SU-DHL-6 (cell line): ENCODE results near the gene MAPK6.

Experiments used
- EZH2phosphoT487 ChIP-seq: fragments of 200-600 bp; sonication (generic), shearing (Covaris generic); conservative IDR thresholded peaks from 2 replicates; pipeline ENCODE4 v1.6.1; 2018; ENCODE audit warnings: mild to moderate bottlenecking, antibody characterized with exemption, low read length, moderate library complexity, mixed read lengths
- TF ChIP-seq, protein P1 (sequence below): fragments of 200-600 bp; sonication (generic); IDR thresholded peaks from one replicate; pipeline ENCODE4 v1.5.1; 2017; ENCODE audit warnings: antibody characterized with exemption, mild to moderate bottlenecking, low read length, moderate library complexity; ENCODE audit not compliant: insufficient read depth, poor library complexity, severe bottlenecking

DNA sequence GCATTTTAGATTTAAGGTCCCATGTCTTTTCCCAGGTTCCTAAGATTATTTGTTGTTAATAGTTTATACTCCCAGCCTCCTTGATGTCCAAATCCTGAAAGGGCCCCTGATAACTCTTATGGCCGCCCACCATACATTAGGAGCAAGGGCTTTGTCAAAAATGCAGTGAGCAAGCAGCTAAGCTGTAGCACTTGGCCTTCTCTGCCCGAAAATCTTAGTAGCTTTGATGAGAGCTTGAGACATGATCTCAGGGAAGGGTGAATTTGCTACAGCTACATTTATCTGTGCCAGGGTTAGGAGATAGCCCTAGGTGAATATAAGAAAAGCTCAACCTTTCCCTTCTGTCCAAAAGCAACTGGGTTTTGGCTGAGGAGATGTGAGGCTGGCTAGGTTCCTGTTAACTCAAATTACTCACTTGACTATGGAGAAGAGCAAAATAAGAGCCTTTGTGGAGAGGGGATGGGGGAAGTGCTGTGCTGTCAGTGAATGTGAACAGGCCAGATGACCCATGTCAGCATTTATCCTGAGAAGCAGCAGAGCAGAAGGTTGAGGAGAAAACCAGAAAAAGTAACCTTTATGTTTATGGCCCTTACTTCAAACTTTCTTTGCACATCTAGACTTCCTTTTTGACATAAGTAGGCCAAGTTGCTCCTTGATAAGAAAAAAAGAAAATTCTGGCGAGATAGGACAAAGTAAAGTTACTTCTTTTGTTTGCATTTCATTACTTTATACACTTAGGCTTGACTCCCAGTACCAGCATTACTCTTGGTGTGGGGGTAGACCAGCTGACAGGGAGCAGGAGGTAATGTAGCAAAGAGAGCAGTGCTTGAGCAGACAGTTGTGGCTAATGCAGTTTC lies 21.1 kb downstream of the MAPK6 start:
- TF ChIP-seq, protein P1, sequence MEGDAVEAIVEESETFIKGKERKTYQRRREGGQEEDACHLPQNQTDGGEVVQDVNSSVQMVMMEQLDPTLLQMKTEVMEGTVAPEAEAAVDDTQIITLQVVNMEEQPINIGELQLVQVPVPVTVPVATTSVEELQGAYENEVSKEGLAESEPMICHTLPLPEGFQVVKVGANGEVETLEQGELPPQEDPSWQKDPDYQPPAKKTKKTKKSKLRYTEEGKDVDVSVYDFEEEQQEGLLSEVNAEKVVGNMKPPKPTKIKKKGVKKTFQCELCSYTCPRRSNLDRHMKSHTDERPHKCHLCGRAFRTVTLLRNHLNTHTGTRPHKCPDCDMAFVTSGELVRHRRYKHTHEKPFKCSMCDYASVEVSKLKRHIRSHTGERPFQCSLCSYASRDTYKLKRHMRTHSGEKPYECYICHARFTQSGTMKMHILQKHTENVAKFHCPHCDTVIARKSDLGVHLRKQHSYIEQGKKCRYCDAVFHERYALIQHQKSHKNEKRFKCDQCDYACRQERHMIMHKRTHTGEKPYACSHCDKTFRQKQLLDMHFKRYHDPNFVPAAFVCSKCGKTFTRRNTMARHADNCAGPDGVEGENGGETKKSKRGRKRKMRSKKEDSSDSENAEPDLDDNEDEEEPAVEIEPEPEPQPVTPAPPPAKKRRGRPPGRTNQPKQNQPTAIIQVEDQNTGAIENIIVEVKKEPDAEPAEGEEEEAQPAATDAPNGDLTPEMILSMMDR, result no peak
- TF ChIP-seq EZH2phosphoT487, result no peak
